ENCODE measurements around the gene ELAPOR1. TPM values are rescaled to one million over a fixed set of nuclear protein-coding genes. Genes with fewer than 3 reads are reported as not detected.
A peak's percentile ranks its signal among the peaks of the same experiment; 100 is the strongest.

ELAPOR1 gene
- total and polyA plus RNA-seq, 9 of the 15 experiments (the other 6 are each of a cell fraction or from before 2014, with no cell fraction given), result 0.07 to 1.2 (median 0.18) TPM

- TF ChIP-seq BCLAF1 (IDR thresholded peaks at IDR 0.05; ENCODE audit: borderline replicate concordance in 1 of 2, control insufficient read depth in 1 of 2, low read depth in 2 of 2, low read length in 1 of 2), result 0 out of 4 replicates have a peak, but pooled peaks of 1 of the 2 experiments have one; percentile 64
- peak; percentile 90 for TF ChIP-seq CTBP1 (IDR thresholded peaks at IDR 0.05; ENCODE audit: borderline replicate concordance)
- no peak for TF ChIP-seq USF2 (CRISPR knock-in tag; IDR thresholded peaks at IDR 0.05)
- no peak for TF ChIP-seq COPS2 (conservative IDR thresholded peaks at IDR 0.05)
- no peak for TF ChIP-seq ZNF316 (IDR thresholded peaks at IDR 0.05)
- no peak for TF ChIP-seq FOXO4 (CRISPR knock-in tag; IDR thresholded peaks at IDR 0.05)
- TF ChIP-seq CBX5 (IDR thresholded peaks at IDR 0.05; ENCODE audit: borderline replicate concordance, low read depth), result no peak
- TF ChIP-seq PRPF4 (IDR thresholded peaks at IDR 0.05; ENCODE audit: insufficient read depth, low read depth, low read length, poor library complexity, severe bottlenecking), result no peak
- TF ChIP-seq TEAD2 (tag; IDR thresholded peaks at IDR 0.05), result no peak
- TF ChIP-seq DLX4 (CRISPR knock-in tag; IDR thresholded peaks at IDR 0.05), result no peak
- TF ChIP-seq ZNF695 (CRISPR knock-in tag; IDR thresholded peaks at IDR 0.05), result no peak
- TF ChIP-seq ZC3H11A (IDR thresholded peaks at IDR 0.05; ENCODE audit: low read depth, low read length), result no peak
- TF ChIP-seq MEF2A (IDR thresholded peaks at IDR 0.05; ENCODE audit: control insufficient read depth, low read depth, low read length), result peak; percentile 56; the same call in 1 of the 2 replicates
- TF ChIP-seq ATF7 (IDR thresholded peaks at IDR 0.05), result 0 out of 2 replicates have a peak, but pooled peaks have one; percentile 27
- TF ChIP-seq CUX1 (CRISPR knock-in tag; IDR thresholded peaks at IDR 0.05), result peak; percentile 92
- TF ChIP-seq LEF1 (IDR thresholded peaks at IDR 0.05), result peak; percentile 65; the same call in 1 of the 2 replicates
- no peak for TF ChIP-seq MCM5 (IDR thresholded peaks at IDR 0.05; ENCODE audit: low read depth)
- TF ChIP-seq ETV1 (tag; conservative IDR thresholded peaks at IDR 0.05; ENCODE audit: low read depth), result no peak
- no peak for TF ChIP-seq CAMTA2 (CRISPR knock-in tag; conservative IDR thresholded peaks at IDR 0.05)
Measured at GRCh38 chr1:109134423-109134822, 20.5 kb downstream of the ELAPOR1 start (continued).

Data from K562 (cell line).